GM21526 (cell line): ENCODE results near the gene LLGL2.

Experiments
- ATAC-seq: cut with Tn5 transposase; IDR thresholded peaks from one replicate; pipeline ENCODE4 v1.9.1; 2021; ENCODE audit warnings: moderate library complexity; ENCODE audit not compliant: unreplicated experiment, low FRiP score

The LLGL2 gene

DNA sequence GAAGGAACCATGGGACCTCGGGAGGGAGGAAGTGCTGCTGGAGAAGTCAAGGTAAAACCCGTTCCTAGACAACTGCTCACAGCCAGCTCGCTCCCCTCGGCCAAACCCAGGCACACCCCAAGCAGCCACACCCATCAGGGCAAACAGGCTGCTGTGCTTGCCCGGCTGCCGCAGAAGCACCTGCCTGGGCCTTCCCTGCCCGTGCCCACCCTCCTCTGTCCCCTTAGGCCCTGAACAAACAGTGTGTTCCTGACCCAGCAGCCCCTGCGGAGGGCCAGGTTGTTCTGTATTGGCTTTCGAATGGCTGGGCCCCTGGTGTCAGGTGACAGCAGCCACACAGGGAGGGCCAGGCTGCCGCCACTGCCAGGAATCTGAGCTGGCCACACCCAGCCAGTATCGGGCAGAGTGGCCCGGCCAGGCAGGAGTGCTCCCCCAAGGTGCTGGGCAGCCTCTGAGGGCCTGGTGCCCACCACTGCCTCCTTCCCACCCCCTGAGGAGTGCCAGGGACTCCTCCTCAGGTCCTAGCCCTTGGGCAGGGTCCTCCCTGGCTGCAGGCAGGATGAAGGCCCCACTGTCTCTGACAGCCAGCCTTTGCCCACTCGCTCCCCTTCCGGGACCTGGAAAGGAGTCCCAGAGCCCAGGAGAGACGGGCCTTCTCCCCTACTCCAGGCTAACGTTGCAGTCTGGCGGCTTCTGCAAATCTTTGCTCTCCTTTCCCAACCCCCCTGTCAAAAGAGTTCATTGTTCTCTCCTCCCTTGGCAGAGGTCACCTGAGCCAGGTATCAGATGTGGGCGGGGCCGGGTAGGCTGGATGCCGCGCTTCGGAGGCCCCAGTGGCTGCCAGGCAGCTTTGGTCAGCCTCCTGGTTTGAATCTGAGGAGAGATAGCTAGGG is 24.0 kb downstream of the LLGL2 start:
- ATAC-seq, result no peak

DNA sequence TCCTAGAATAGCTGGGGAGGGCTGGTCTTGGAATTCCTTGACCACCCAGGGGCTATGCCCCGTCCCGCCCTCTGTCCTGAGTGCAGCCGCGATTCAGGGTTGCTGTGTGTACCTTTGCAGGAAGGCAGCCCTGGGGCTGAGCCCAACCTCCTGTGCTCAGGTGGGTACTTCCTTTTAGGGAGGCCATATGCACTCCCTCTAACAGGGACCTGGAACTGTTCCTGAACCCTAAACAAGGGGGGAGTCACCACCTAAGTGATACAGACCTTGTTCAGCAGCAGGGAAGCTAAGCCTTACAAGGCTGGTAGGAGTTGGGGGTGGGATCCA is 24.6 kb downstream of the LLGL2 start:
- ATAC-seq, result no peak

DNA sequence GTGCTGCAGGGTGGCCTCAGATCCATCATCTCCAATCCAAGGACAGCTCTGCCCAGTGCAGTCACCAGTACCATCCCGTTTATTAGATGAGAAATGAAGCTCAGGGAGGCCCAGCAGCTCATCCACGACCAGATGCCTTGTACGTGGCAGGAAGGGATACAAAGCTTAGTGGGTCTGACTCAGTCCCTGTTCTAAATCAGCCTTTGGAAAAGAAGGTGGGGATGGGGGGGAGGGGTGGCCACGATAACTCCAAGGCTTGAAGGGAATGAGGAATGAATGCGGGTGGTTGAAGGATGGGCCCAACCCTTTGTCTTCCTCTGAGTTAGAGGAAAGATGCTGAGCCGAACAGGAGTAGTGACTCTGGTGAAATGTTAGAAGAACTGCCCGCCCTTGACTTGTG is 25.8 kb downstream of the LLGL2 start:
- no peak for ATAC-seq

DNA sequence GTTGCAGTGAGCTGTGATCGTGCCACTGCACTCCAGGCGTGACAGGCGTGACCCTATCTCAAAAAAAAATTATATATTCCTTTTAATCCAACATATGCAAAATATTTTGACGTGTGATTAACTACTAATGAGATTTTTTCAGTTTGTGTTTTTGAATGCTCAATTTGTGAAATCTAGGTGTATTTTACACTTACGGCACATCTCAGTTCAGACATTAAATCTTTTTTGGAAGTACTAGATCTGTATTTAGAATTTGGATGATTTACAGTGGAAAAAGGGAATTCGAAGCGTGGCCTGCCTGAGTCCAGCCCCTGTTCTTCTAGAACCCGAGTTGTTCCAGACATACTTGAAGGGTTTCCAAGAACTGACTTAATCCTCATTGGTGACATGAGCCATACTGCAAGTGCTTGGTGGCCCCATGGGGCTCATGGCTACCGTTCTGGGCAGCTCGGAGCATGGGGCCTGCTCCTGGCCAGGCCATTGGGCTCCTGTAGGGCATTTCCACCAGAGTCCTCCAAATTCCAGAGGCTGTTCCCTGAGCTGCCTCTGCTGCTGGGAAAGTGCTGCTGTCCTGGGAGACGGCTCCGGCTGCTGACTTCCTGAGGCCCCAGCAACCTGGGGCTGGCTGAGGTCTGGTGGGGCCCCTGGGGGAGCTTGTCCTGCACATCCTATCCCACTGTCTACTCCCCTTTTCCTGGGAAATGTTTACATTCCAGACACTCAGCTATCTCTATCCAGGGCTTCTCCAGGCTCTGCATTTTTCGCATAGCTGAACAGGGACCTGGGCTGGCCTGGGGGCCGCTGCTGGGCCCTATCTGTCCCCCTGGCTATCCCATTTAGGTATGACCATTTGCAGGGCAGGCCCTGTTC is 27.2 kb downstream of the LLGL2 start:
- no peak for ATAC-seq

DNA sequence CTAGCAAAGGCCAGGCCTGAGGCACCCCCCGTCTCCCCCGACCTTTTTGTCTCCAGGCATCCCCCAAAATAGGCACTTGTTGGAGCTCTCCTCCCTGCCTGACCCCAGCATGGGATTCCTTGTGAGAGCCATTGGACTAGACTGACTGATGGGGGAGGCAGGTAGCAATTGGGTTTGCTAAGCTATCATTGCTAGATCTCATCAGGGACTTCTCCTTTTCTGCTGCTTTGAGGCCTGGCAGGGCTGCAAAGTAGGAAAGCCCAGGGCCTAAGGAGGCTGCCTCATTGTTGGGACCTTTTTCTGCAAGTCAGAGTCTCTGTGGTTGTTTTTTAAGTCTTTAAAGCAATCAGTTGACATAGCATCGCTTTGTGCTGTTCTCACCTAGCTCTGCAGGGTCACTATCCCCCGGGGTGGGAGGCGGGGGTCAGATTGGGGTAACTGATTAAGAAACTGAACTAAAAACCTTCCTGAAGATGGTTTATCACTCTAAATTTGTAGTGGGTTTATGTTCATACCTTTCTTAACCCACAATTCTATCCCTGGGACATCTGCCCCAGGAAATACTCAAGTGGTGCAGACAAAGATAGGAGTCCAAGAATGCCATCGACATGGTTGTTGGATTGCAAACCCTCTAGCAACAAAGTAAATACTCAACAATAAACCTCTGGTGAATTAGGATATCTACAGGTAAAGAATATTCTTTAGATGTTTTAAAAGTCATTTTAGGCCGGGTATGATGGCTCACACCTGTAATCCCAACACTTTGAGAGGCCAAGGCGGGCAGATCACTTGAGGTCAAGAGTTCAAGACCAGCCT is 28.0 kb downstream of the LLGL2 start:
- ATAC-seq, result no peak

DNA sequence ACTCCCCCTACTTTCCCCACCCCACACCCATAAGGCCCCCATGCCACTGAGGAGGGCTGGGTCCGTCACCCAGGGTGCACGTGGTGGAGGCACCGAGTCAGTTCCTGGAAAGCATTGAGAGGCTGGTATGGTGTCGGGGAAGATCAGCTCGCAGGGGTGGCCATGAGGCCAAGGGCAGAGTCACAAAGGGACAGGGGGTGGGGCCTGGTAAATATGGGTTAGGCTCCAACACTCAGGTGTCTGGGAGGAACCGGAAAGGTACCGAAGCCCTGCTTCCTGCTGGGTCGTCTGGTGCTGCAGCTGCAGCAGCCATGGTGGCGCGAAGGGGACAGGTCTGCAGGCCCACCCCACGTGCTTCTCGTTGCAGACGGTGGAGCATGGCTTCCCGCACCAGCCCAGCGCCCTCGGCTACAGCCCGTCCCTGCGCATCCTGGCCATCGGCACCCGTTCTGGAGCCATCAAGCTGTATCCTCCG is 30.2 kb downstream of the LLGL2 start:
- ATAC-seq, result no peak

DNA sequence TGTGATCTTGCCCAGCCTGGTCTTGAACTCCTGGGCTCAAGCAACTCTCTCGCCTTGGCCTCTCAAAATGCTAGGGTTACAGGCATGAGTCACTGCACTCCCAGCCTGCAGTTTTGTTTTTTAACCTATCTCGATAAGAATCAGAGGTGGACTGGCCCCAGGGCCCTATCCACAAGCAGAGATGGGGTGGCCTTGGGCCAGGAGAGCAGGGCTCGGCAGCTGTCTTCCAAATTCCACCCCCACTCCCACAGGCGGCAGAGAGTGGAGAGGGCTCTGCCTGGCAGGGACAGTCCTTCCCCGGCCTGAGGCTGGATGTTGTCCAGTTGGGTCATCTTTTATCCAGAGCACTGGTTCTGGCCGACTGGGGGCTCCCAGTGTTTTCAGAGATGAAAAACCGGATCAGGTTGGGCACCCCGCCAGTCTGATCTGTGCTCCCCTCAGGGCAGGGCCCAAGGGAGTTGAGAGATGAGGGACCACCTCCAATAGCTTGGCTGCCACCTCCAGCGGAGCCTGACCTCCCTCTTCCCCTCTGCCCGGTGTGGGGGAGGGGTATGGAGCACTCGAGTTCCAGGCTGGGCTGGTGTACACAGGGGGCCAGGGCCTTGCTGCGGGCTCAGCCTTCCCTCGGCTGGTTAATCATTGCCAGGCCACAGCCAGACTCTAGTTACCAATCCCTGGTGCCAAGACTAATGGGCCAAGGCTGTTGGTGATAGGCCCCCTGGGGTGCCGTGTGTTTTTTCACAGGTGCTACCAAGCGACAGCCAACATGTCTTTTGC is 31.8 kb downstream of the LLGL2 start:
- no peak for ATAC-seq

DNA sequence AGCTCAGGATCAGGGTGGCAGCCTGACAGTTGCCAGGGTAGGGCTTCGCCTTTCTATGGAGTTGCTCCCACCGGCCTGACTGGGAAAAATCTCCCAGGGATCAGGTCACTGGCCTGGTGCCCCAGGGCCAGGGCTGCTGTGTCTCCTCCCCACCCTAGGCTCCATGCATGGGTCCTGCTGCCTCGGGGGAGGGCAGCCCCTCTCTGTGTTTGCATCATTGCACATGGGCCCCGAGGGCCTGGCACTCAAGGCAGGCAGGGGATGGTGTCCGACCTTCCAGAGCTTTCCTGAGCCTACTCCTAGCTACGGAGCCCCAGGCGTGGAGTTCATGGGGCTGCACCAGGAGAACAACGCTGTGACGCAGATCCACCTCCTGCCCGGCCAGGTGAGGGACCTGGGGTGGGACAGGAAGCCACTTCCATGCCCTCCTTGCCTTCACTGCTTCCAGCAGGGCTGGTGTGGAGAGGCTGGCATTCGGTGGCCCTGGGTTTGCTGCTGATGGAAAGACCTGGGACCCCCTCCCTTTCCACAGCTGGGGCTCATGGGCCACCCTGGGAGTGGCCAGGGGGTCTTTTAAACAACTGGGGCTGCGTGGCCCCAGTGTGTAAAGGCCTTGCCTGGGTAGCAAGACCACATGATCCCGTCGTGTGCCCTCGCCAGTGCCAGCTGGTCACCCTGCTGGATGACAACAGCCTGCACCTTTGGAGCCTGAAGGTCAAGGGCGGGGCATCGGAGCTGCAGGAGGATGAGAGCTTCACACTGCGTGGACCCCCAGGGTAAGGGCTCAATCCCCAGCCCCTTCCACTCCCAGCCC is 32.6 kb downstream of the LLGL2 start:
- ATAC-seq, result no peak

DNA sequence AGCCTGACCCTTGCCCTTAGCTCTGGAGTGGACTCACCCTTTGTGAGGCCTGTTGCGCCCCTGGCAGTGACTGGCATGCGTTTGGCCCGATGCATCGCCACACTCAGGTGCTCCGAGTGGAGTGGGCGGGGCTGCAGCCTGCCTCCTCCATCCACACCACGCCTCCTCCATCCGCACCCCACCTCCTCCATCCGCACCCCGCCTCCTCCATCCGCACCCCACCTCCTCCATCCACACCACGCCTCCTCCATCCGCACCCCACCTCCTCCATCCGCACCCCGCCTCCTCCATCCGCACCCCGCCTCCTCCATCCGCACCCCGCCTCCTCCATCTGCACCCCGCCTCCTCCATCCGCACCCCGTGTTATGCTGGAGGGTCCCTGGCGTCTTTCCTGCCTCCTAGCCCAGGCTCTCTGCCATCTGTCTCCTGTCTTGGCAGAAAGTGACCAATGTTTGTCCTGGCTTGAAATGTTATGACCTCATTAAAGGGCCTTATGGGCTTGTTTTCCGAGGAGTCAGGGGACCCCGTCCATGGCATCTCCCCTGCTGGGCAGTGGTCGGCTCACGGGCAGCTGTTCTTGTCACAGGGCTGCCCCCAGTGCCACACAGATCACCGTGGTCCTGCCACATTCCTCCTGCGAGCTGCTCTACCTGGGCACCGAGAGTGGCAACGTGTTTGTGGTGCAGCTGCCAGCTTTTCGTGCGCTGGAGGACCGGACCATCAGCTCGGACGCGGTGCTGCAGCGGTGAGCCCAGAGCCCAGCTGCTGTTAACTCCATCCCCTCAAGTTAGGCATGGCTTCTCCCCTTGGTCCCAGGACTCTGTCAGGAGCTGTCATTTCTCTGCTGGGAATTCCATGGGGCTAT is 33.4 kb downstream of the LLGL2 start:
- ATAC-seq, result no peak

DNA sequence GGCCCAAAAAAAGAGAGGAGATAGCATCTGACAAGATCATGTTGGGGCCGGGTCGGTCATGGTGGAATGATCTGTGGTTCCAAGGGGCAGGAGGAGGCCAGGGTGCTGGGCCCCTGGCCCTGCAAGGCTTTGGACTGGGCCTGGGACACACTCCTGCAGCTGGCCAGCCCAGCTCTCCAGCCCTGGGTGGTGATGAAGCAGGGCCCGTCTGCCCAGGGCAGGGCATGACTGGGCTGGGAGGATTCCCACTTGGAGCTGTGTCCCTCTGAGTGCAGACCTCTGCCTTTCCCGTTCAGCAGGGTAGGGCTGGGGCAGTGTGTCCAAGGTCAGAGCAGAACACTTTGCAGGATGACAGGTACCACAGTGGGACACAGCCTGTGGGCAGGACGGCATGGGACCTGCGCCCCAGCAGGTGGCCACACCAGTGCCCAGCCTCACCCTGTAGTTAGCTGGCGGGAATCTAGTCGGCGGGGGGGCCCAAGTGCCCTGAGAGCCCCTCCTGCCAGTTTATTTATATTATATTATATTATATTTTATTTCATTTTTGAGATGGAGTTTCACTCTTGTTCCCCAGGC is 34.5 kb downstream of the LLGL2 start:
- ATAC-seq, result no peak

DNA sequence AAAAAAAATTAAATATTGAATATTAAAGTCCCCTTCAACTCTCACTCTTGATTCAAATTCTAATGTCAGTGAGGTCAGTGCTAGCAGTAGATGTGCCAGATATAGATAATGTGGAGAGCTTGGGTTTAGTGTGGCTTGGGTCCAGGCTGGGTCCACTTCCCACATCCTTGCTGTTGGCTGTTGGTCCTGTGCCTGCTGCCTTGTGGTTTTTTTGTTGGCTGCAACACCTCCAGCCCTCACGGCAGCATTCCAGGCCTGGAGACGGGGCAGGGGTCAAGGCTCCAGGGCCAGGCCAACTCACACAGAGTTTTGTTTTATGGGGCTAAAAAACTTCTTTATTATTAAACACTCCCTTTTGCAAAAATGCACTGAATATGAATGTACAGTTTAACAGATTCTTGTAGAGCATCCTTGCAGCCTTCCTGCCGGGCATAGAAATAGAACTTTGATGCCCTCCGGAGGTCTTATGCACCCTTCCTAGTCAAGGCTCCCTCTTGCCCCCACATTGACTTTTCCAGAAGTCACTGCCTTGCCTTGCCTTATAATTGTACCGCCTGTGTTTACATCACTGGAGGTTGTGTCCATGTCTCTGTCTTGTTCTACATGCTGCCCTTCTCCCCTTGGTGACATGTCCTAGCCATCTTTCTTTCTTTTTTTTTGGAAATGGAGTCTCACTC is 36.6 kb downstream of the LLGL2 start:
- ATAC-seq, result no peak

DNA sequence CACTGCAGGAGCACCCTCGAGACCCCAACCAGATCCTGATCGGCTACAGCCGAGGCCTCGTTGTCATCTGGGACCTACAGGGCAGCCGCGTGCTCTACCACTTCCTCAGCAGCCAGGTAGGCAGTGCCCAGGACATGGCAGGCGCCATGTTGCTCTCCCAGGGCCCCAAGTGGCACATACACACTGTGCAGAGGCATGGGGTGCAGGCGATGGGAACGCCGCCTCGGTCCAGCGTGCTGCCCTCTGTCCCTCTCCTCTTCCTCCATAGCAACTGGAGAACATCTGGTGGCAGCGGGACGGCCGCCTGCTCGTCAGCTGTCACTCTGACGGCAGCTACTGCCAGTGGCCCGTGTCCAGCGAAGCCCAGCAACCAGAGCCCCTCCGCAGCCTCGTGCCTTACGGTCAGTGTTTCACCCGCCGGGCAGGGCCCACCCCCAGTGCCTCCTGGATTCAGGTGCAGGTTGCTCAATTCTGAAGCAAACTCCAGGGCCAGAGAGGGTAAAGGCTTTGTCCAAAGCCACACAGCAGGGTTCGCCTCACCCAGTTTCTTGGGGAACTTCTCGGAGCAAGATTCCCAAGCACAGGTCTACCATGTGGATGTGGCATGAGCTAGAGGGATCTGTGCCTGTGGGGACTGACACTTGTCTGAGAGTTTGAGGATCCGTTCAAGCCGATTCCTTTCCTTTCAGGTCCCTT is 37.7 kb downstream of the LLGL2 start:
- ATAC-seq, result no peak

DNA sequence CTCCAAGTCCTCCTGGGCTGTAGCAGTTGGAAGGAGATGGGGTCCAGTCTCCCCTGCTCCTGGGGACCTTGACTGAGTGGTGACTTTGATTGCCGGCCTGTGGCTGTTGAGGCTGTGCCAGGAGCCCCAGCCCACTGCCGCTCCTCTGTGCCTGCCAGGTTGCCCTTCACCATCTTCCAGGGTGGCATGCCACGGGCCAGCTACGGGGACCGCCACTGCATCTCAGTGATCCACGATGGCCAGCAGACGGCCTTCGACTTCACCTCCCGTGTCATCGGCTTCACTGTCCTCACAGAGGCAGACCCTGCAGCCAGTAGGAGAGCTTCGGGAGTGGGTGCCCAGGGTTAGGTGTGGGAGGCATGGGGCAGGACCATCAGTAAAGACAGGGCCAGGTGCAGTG is 38.7 kb downstream of the LLGL2 start:
- no peak for ATAC-seq

DNA sequence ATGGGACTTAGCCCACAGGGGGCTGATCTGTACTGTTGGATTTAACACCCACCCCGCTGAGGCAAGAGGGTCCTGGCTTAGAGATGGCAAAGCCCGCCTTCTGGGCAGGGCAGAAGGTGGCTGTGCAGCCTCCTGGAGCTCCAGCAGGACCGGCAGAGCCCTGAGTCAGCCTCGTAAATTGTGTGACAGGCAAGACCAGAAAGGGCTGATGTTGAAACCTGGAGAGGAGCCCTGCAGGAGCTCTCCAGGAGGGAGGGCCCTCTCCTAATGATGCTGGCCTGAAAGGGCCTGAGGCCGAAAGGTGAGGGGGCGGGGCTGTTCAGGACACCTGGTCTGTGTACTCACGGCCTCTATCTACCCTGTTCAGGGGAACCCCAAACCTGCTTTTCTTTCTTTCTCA is 39.6 kb downstream of the LLGL2 start:
- no peak for ATAC-seq

DNA sequence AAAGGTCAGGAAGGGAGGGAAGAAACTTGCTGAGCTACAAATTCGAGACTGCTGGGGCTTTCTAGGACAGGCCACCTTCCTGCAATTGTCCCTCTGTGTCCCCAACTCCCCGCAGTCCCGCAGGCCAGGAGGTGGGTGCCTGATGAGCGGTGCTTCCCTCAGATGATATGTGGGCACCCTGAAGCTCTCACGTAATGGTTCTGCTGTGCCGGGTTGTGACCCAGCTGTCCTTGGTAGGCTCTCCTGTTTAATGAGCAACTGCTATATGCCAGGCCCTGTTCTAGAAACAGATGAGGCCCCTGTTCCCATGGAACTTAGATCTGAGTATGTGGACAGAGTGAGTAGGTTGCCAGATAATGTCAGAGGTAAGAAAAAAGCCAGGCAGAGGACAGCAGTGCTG is 40.1 kb downstream of the LLGL2 start:
- no peak for ATAC-seq

DNA sequence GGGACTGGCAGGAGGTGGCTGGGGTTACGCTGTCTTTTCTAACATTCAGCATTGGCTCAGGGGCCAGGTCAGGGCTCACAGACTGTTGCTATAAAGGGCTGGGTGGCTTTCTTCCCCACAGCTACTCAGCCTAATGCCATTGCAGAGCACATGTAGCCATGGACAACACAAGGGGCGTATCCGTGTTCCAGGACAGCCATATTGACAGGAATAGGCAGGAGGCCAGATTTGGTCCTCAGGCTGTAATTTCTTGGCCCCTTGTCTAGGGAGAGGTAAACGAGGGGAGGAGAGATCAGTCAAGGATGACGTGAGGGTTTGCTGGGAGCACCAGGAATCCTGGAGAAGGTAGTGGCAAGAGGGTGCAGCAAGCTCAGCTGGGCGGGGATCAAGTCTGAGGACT is 40.9 kb downstream of the LLGL2 start:
- ATAC-seq, result no peak

DNA sequence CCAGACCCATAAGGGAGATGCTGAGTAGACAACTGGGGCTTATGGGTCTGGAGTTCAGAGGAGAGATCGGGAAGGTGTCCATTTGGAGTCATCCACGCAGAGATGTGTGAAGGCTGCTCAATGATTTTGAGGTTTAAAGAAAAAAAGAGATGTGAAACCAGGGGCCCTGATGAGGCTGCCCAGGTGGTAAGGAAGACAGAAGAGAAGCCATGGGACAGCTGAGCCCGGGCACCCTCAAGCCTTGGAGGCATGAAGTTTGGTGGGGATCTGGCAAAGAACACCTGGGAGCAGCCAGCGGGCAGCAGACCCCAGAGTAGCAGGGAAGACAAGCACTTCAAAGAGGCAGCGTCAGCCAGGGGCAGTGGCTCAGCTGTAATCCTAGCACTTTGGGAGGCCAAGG is 41.3 kb downstream of the LLGL2 start:
- ATAC-seq, result no peak
